ENCODE results near the gene RRP36.

RRP36 gene

DNA sequence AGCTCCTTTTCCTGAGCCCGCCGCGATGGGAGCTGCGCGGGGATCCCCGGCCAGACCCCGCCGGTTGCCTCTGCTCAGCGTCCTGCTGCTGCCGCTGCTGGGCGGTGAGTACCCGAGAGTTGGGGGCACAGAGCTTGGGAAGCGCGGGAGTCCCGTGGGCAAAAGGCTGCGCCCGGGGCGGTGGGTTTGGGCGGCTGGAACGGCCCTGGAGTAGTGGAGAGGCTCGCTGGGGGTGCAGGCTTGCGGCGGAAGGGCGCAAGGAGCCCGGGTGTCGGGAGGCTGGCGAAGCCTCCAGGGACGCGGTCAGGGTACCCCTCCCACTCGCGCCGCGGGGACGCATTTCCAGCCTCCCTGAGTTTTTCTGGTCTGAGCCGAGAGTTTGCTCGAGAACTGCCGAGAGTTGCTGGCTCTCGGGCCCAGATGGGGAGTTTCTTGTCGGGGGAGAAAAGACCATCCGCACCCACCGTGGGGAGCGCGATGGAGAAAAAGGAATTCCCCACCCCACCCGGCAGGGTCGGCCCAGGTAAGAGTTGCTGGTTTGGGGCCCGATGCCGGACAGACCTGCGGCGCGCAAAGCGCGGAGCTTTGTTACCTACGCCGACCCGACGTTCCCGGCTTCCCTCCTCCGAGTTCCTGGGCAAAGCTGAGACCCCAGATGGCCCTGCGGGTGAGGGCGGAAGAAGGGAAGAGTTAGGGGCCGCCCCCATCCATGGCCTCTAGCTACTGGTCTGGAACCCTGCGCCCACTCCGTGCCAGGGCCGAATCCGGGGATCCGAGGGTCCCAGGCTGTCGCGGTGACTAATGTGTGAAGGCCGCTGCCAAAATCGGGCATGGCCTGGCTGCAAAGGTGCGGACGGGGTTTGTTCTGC lies 55.3 kb downstream of the RRP36 start:
- Histone ChIP-seq H4K20me1 (peaks cover 43% of the 10 kb centered on the region), H3K27me3 (no peaks in the 10 kb centered on the region), H3K9ac (peak overlapping the region; percentile 94), H3K9me3 (no peaks in the 10 kb centered on the region), H3K27ac (peak overlapping the region; percentile 83), H3K36me3 (peaks cover 23% of the 10 kb centered on the region), H3K4me1 (peaks cover 46% of the 10 kb centered on the region), H3K4me2 (peak overlapping the region; percentile 94), H3K4me3 (peak overlapping the region; percentile 100)
- no peak for TF ChIP-seq Cebpa-rat (IDR thresholded peaks at IDR 0.05)

DNA sequence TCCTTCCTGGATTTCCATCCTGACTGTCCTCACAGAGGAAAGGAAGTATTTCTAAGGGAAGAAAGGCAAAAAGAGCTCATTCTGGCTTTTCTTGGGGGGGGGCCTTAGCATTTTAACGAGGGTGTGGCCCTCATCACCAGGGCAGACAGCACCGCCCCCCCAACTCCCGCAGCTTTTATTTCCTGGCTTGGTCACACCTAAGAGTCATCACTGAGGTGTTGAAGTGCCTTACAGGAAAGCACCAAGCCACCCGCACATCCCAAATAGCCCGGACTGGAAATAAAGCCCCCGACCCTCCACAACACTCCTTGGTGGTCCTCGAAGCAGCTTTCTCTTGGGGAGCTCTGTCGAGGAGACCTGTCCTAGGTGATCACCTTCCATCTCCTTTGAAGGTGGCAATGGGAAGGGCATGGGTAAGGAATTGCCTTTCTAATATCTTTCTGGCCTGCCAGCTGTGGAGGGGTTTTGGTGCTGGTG lies 55.9 kb downstream of the RRP36 start:
- Histone ChIP-seq H3K4me2 (peak overlapping the region; percentile 94), H3K9ac (peak overlapping the region; percentile 94), H3K27ac (peak overlapping the region; percentile 83), H3K9me3 (no peaks in the 10 kb centered on the region), H3K36me3 (peaks cover 19% of the 10 kb centered on the region), H3K27me3 (no peaks in the 10 kb centered on the region), H3K4me1 (peaks cover 51% of the 10 kb centered on the region), H3K4me3 (peak overlapping the region; percentile 100), H4K20me1 (peaks cover 50% of the 10 kb centered on the region)
- TF ChIP-seq Cebpa-rat (IDR thresholded peaks at IDR 0.05) = no peak

DNA sequence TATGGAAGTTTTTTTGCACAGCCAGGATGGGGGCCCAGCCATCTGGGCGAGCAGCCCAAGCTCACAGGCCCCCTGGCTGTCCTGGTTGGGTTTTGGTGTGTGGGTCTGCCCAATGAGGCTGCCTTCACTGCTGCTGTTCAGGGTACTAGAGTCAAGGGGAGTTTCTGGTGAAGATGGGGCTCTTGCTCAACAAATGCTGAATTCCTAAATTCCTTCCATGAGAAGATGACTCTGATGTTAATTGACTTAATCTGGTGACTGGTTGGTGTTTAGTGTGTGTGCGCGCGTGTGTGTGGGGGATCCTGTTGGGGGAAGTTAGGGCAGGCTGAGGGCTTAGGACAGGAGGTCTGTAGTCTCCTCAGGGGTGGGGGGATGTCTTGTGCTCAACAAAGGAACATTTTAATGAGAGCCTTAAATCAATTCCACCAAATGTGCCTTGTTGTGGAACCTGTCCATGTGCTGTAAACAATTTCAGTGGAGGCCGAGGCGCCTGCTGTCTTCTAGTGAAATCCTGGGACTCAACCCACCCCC lies 56.6 kb downstream of the RRP36 start:
- Histone ChIP-seq H3K27me3 (no peaks in the 10 kb centered on the region), H3K9me3 (no peaks in the 10 kb centered on the region), H3K36me3 (peaks cover 12% of the 10 kb centered on the region), H3K9ac (peak overlapping the region; percentile 94; the same call in 1 of the 2 replicates), H3K4me3 (peak overlapping the region; percentile 100), H3K4me1 (peaks cover 54% of the 10 kb centered on the region), H4K20me1 (peaks cover 57% of the 10 kb centered on the region), H3K27ac (no peak overlapping the region), H3K4me2 (peak overlapping the region; percentile 94)
- no peak for TF ChIP-seq Cebpa-rat (IDR thresholded peaks at IDR 0.05)

DNA sequence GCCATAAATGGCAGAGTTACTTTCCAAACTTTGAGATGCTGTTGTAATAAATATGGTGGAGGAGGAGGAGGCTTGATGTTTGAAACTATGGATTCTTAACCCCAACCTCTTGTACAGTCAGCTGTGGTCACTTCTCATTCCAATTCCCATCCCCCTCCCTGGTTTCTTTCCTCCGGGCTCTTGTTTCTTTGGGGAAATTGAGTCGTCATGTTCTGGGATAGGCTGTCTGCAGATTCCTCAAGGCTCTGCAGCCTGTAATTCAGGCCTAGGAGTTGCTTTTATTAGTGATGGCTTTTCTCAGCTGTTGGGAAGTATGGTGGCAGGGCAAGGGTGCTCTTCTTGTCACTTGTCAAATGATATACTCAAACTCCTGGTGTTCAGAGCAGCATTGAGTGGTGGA lies 57.3 kb downstream of the RRP36 start:
- Histone ChIP-seq H3K27me3 (no peaks in the 10 kb centered on the region), H3K9me3 (no peaks in the 10 kb centered on the region), H3K4me1 (peaks cover 61% of the 10 kb centered on the region), H3K4me3 (no peak overlapping the region), H3K4me2 (no peak overlapping the region), H3K27ac (no peak overlapping the region), H3K9ac (no peak overlapping the region), H4K20me1 (peaks cover 63% of the 10 kb centered on the region), H3K36me3 (peaks cover 6% of the 10 kb centered on the region)
- TF ChIP-seq Cebpa-rat (IDR thresholded peaks at IDR 0.05) = no peak

Data from BLaER1 (cell line).